ENCODE data around the gene CD248.

Gene CD248

GRCh38 chr11:66340596-66341501 lies 24.0 kb upstream of the CD248 start:
- DNase-seq (ENCODE audit: low spot score), result no peak

GRCh38 chr11:66339686-66340483 lies 23.0 kb upstream of the CD248 start:
- DNase-seq (ENCODE audit: low spot score), result no peak

GRCh38 chr11:66339162-66339675 lies 22.4 kb upstream of the CD248 start:
- no peak for DNase-seq (ENCODE audit: low spot score)

GRCh38 chr11:66338276-66339161 lies 21.7 kb upstream of the CD248 start:
- DNase-seq (ENCODE audit: low spot score), result no peak

- peak; percentile 48 for DNase-seq (ENCODE audit: low spot score)
Observed at GRCh38 chr11:66337103-66337899, 20.5 kb upstream of the CD248 start.

- DNase-seq (ENCODE audit: low spot score), result peak; percentile 79
Observed at GRCh38 chr11:66336234-66337102, 19.6 kb upstream of the CD248 start, which contains the start of gene RIN1. Gene RIN1 (minus strand): TSS chr11:66336434. CDS start chr11:66336402, 32 bp downstream.

- peak; percentile 39 for DNase-seq (ENCODE audit: low spot score)
Observed at GRCh38 chr11:66335531-66336233, 18.8 kb upstream of the CD248 start.

GRCh38 chr11:66334605-66335442 lies 18.0 kb upstream of the CD248 start:
- peak; percentile 35 for DNase-seq (ENCODE audit: low spot score)

- no peak for DNase-seq (ENCODE audit: low spot score)
Observed at GRCh38 chr11:66333896-66334604, 17.2 kb upstream of the CD248 start.

GRCh38 chr11:66333220-66333877 lies 16.5 kb upstream of the CD248 start:
- DNase-seq (ENCODE audit: low spot score), result no peak

- no peak for DNase-seq (ENCODE audit: low spot score)
Observed at GRCh38 chr11:66332371-66333219, 15.8 kb upstream of the CD248 start.

GRCh38 chr11:66331542-66332370 lies 14.9 kb upstream of the CD248 start:
- DNase-seq (ENCODE audit: low spot score), result no peak

GRCh38 chr11:66330931-66331330 lies 14.1 kb upstream of the CD248 start:
- peak; percentile 41 for DNase-seq (ENCODE audit: low spot score)

- DNase-seq (ENCODE audit: low spot score), result no peak
Observed at GRCh38 chr11:66329165-66329673, 12.4 kb upstream of the CD248 start.
